Measurements from ENCODE around the gene KRT39.

DNA sequence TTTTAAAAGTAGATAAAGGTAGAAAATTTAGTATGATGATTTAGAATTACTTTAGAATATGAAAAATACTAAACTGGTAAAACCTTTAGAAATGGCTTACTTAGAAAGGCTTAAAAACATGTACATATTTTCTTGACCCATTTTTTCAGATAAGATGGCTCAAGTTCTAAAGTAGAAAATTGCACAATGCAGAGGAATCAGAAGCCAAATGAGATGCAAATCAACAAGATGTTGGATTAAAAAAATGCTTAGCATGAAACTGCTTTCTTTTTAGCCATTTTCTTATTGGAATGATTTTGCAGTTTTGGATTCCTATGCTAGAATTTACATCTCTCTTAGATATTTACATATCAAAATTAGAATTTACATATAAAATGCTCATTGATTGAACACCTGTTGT, 43.7 kb upstream of the KRT39 start:
- TF ChIP-seq CTCF (IDR thresholded peaks at IDR 0.05 in 4 of 5, conservative IDR thresholded peaks at IDR 0.05 in 1 of 5), result no peak
- TF ChIP-seq POLR2A (IDR thresholded peaks at IDR 0.05), result no peak
